ENCODE results near the gene PRRT3. TPM values are rescaled to one million over a fixed set of nuclear protein-coding genes. Genes with fewer than 3 reads are reported as not detected.
"Not testable (repeated sequence)": the region's sequence is repeated elsewhere in the genome, so short reads cannot be mapped to it uniquely, and the experiment has no call there.

PRRT3 gene
- total RNA-seq, 1 experiment from 2014 or later = 1.6 TPM

DNA sequence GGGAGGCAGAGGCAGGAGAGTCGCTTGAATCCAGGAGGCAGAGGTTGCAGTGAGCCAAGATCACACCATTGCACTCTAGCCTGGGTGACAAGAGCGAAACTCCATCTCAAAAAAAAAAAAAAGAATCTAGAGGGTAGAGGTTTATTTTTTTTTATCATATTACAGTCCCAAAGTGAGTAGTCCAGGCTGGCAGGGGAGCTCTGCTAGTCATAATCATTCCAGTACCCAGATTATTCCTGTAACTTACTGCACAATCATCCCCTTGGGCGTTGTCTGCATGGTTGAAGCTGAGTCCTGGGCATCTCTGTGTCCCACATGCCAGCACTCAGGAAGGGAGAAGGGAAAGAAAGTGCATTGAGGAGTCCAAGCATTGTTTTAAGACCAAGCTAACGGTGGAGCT lies 10.0 kb downstream of the PRRT3 start:
- H3K4me1 Mint-ChIP-seq (ENCODE audit: low read depth, unreplicated experiment) = no peaks in the 10 kb centered on the region
- H3K27ac Mint-ChIP-seq (ENCODE audit: unreplicated experiment) = no peak overlapping the region
- H3K9me3 Mint-ChIP-seq (ENCODE audit: low read depth, unreplicated experiment) = no peaks in the 10 kb centered on the region
- peaks cover 19% of the 10 kb centered on the region for H3K36me3 Mint-ChIP-seq (ENCODE audit: insufficient read depth, unreplicated experiment)
- intact Hi-C loops (cut with micrococcal nuclease; ENCODE audit: unreplicated experiment) = no loop called here
- H3K4me3 Mint-ChIP-seq (ENCODE audit: low read depth, unreplicated experiment) = no peak overlapping the region
- no peak for DNase-seq
- BruUV-seq (replicated peaks) = no TSS peak
- CTCF ChIA-PET = interaction anchor here (0.7 kb wide), 1 partner anchor 160 kb away, joined by 9 read pairs; no protein-coding TSS in a partner anchor
- TF ChIP-seq CTCF (IDR thresholded peaks at IDR 0.05; ENCODE audit: unreplicated experiment) = no peak
- H3K27me3 Mint-ChIP-seq (ENCODE audit: unreplicated experiment) = no peaks in the 10 kb centered on the region

DNA sequence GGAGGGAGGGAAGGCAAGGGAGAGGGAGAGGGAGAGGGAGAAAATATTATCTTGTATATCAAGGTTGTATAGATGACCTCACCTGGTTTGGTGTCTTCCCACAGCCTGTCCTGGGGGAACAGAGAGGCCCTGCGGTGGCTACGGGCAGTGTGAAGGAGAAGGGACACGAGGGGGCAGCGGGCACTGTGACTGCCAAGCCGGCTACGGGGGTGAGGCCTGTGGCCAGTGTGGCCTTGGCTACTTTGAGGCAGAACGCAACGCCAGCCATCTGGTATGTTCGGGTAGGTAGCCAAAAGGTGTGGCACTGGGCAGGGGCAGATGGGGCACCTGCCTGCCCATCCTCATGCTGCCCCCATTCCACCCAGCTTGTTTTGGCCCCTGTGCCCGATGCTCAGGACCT lies 11.5 kb downstream of the PRRT3 start:
- intact Hi-C loops (cut with micrococcal nuclease; ENCODE audit: unreplicated experiment) = no loop called here
- no peak for TF ChIP-seq CTCF (IDR thresholded peaks at IDR 0.05; ENCODE audit: unreplicated experiment)
- Mint-ChIP-seq H3K27ac (ENCODE audit: unreplicated experiment) (no peak overlapping the region), H3K27me3 (ENCODE audit: unreplicated experiment) (no peaks in the 10 kb centered on the region), H3K36me3 (ENCODE audit: insufficient read depth, unreplicated experiment) (peaks cover 6% of the 10 kb centered on the region), H3K9me3 (ENCODE audit: low read depth, unreplicated experiment) (no peaks in the 10 kb centered on the region), H3K4me3 (ENCODE audit: low read depth, unreplicated experiment) (no peak overlapping the region), H3K4me1 (ENCODE audit: low read depth, unreplicated experiment) (peaks cover 2% of the 10 kb centered on the region)
- no peak for DNase-seq
- no TSS peak for BruUV-seq (replicated peaks)
- CTCF ChIA-PET = interaction anchor here (0.6 to 1.0 kb wide), 2 partner anchors 8 to 12 kb away, joined by 3 read pairs; no protein-coding TSS in a partner anchor

- H3K27ac Mint-ChIP-seq (ENCODE audit: unreplicated experiment); H3K4me3 Mint-ChIP-seq (ENCODE audit: low read depth, unreplicated experiment); H3K9me3 Mint-ChIP-seq (ENCODE audit: low read depth, unreplicated experiment); H3K36me3 Mint-ChIP-seq (ENCODE audit: insufficient read depth, unreplicated experiment); intact Hi-C loops (cut with micrococcal nuclease; ENCODE audit: unreplicated experiment); DNase-seq; H3K27me3 Mint-ChIP-seq (ENCODE audit: unreplicated experiment); CTCF ChIA-PET; BruUV-seq (replicated peaks): not testable (repeated sequence)
- peaks cover 11% of the 10 kb centered on the region for H3K4me1 Mint-ChIP-seq (ENCODE audit: low read depth, unreplicated experiment)
Observed at GRCh38 chr3:9939906-9940305, 12.3 kb downstream of the PRRT3 start.

GRCh38 chr3:9938966-9939365 lies 13.2 kb downstream of the PRRT3 start:
- H3K27me3 Mint-ChIP-seq (ENCODE audit: unreplicated experiment) = no peaks in the 10 kb centered on the region
- no peak for TF ChIP-seq CTCF (IDR thresholded peaks at IDR 0.05; ENCODE audit: unreplicated experiment)
- peaks cover 18% of the 10 kb centered on the region for H3K36me3 Mint-ChIP-seq (ENCODE audit: insufficient read depth, unreplicated experiment)
- no TSS peak for BruUV-seq (replicated peaks)
- H3K9me3 Mint-ChIP-seq (ENCODE audit: low read depth, unreplicated experiment) = no peaks in the 10 kb centered on the region
- CTCF ChIA-PET = no interaction called here
- H3K27ac Mint-ChIP-seq (ENCODE audit: unreplicated experiment) = no peak overlapping the region
- no peak overlapping the region for H3K4me3 Mint-ChIP-seq (ENCODE audit: low read depth, unreplicated experiment)
- intact Hi-C loops (cut with micrococcal nuclease; ENCODE audit: unreplicated experiment) = no loop called here
- DNase-seq = no peak
- H3K4me1 Mint-ChIP-seq (ENCODE audit: low read depth, unreplicated experiment) = peaks cover 15% of the 10 kb centered on the region

DNA sequence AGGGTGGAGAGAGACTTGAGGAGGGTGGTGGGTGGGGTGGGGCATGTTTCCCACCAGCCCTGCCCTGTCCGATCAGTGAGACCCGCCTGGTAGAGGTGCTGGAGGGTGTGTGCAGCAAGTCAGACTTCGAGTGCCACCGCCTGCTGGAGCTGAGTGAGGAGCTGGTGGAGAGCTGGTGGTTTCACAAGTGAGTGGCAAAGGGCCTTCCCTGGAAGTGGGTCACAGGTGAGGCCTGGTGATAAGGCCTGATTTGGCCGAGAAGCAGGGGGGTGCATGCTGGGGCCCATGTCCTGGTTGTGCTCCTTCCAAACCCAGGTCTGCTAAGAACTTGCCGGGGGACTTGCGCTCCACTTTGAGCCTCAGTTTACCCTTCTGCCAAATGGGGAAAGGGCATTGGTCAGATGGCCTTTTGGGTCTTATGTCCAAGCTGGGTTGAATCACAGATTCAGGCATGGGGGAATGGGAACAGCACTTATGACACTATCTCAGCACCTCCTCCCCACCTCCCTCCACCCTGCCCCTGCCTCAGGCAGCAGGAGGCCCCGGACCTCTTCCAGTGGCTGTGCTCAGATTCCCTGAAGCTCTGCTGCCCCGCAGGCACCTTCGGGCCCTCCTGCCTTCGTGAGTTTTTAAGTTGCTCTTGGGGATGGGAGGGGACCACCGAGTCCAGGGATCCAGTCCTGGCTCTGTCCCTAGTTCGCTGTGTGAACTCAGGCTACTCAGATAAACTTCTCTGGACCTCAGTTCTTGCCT lies 14.5 kb downstream of the PRRT3 start:
- H3K4me1 Mint-ChIP-seq (ENCODE audit: low read depth, unreplicated experiment) = peaks cover 15% of the 10 kb centered on the region
- DNase-seq = no peak
- H3K27me3 Mint-ChIP-seq (ENCODE audit: unreplicated experiment) = no peaks in the 10 kb centered on the region
- H3K27ac Mint-ChIP-seq (ENCODE audit: unreplicated experiment) = no peak overlapping the region
- CTCF ChIA-PET = no interaction called here
- peaks cover 31% of the 10 kb centered on the region for H3K36me3 Mint-ChIP-seq (ENCODE audit: insufficient read depth, unreplicated experiment)
- intact Hi-C loops (cut with micrococcal nuclease; ENCODE audit: unreplicated experiment) = no loop called here
- BruUV-seq (replicated peaks) = no TSS peak
- TF ChIP-seq CTCF (IDR thresholded peaks at IDR 0.05; ENCODE audit: unreplicated experiment) = no peak
- no peaks in the 10 kb centered on the region for H3K9me3 Mint-ChIP-seq (ENCODE audit: low read depth, unreplicated experiment)
- H3K4me3 Mint-ChIP-seq (ENCODE audit: low read depth, unreplicated experiment) = no peak overlapping the region

Measured in Calu3 (cell line).